ENCODE measurements around the gene GOLGA6L1.

The GOLGA6L1 gene

DNA sequence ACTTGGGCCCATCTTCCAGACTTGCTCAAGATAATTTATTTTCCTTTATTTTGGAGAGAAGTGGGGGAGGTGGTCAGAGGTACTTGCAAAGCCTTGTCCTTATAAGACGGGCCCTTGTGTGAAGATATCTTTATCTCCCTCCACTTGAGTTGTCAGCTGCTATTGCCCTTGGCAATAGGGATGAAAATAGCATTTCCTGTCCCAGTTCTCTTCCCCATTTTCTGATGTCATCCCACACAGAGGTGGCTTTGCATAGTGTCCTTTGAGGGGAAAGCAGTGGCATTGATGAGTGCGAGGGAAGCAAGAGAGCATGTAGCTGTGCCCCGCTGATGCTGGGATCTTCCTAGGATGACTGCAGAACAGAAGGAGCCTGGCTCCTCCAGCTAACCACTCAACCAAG is 55.4 kb downstream of the GOLGA6L1 start:
- TF ChIP-seq EZH2phosphoT487 (IDR thresholded peaks at IDR 0.05; ENCODE audit: borderline replicate concordance), result no peak
- TF ChIP-seq, protein P1, sequence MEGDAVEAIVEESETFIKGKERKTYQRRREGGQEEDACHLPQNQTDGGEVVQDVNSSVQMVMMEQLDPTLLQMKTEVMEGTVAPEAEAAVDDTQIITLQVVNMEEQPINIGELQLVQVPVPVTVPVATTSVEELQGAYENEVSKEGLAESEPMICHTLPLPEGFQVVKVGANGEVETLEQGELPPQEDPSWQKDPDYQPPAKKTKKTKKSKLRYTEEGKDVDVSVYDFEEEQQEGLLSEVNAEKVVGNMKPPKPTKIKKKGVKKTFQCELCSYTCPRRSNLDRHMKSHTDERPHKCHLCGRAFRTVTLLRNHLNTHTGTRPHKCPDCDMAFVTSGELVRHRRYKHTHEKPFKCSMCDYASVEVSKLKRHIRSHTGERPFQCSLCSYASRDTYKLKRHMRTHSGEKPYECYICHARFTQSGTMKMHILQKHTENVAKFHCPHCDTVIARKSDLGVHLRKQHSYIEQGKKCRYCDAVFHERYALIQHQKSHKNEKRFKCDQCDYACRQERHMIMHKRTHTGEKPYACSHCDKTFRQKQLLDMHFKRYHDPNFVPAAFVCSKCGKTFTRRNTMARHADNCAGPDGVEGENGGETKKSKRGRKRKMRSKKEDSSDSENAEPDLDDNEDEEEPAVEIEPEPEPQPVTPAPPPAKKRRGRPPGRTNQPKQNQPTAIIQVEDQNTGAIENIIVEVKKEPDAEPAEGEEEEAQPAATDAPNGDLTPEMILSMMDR (conservative IDR thresholded peaks at IDR 0.05; ENCODE audit: low read length), result no peak
- Histone ChIP-seq H3F3A (ENCODE audit: low read depth) (no peaks in the 10 kb centered on the region), H3K4me2 (ENCODE audit: low read depth, low read length, poor library complexity, severe bottlenecking) (no peak overlapping the region)

DNA sequence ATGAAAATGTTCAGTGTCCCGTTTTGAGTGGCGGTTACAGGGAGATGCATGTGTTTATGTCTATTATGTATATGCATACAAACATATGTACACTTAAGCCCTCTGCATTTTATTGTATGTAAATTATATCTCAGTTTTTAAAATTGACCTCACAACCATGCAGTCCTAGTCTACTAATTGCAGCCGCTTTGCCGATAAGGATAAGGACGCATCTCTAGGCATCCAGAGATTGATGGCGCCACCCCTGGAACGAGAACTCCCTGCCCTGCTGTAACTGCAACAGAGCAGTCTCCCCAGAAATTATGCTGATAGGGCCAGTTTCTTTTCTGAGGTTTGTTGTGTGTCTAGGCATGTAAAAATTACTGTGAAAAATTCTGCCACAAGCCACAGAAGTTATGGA is 56.9 kb downstream of the GOLGA6L1 start:
- H3F3A ChIP-seq (ENCODE audit: low read depth), result no peaks in the 10 kb centered on the region
- H3K4me3 ChIP-seq (ENCODE audit: low read length, poor library complexity, severe bottlenecking), result no peak overlapping the region
- TF ChIP-seq, protein P1 (conservative IDR thresholded peaks at IDR 0.05; ENCODE audit: low read length), result no peak
- no peak for TF ChIP-seq EZH2phosphoT487 (IDR thresholded peaks at IDR 0.05; ENCODE audit: borderline replicate concordance)
- H3K79me2 ChIP-seq (ENCODE audit: insufficient read depth, low read length), result no peaks in the 10 kb centered on the region
- H3K4me2 ChIP-seq (ENCODE audit: low read depth, low read length, poor library complexity, severe bottlenecking), result no peak overlapping the region
- no peaks in the 10 kb centered on the region for H3K9me2 ChIP-seq (replicated peaks; ENCODE audit: low read depth, low read length)
- no peak overlapping the region for H3K9ac ChIP-seq (ENCODE audit: low read depth, low read length, poor library complexity, severe bottlenecking)
- H3K36me3 ChIP-seq (ENCODE audit: insufficient read depth, low read length), result no peaks in the 10 kb centered on the region
- H3K4me1 ChIP-seq (ENCODE audit: insufficient read depth, low read length, poor library complexity, severe bottlenecking), result peaks cover under 1% of the 10 kb centered on the region
- H3K9me3 ChIP-seq (ENCODE audit: insufficient read depth, low read depth, low read length), result no peaks in the 10 kb centered on the region
- H4K20me1 ChIP-seq (ENCODE audit: insufficient read depth, low read length, poor library complexity, severe bottlenecking), result no peaks in the 10 kb centered on the region
- H3K27me3 ChIP-seq (ENCODE audit: insufficient read depth, low read length, poor library complexity, severe bottlenecking), result no peaks in the 10 kb centered on the region
- no peak overlapping the region for H2AFZ ChIP-seq (ENCODE audit: low read length)

More for the DNA sequence above, 55.4 kb downstream of the GOLGA6L1 start:
- no peaks in the 10 kb centered on the region for H3K9me2 ChIP-seq (replicated peaks; ENCODE audit: low read depth, low read length)
- no peaks in the 10 kb centered on the region for H3K27me3 ChIP-seq (ENCODE audit: insufficient read depth, low read length, poor library complexity, severe bottlenecking)
- H3K9ac ChIP-seq (ENCODE audit: low read depth, low read length, poor library complexity, severe bottlenecking), result no peak overlapping the region
- H2AFZ ChIP-seq (ENCODE audit: low read length), result no peak overlapping the region
- H3K79me2 ChIP-seq (ENCODE audit: insufficient read depth, low read length), result no peaks in the 10 kb centered on the region
- H3K36me3 ChIP-seq (ENCODE audit: insufficient read depth, low read length), result no peaks in the 10 kb centered on the region
- no peaks in the 10 kb centered on the region for H3K9me3 ChIP-seq (ENCODE audit: insufficient read depth, low read depth, low read length)
- no peak overlapping the region for H3K4me3 ChIP-seq (ENCODE audit: low read length, poor library complexity, severe bottlenecking)
- no peaks in the 10 kb centered on the region for H3K4me1 ChIP-seq (ENCODE audit: insufficient read depth, low read length, poor library complexity, severe bottlenecking)
- no peaks in the 10 kb centered on the region for H4K20me1 ChIP-seq (ENCODE audit: insufficient read depth, low read length, poor library complexity, severe bottlenecking)
